GM23248 (cell line): ENCODE measurements around the gene KLRD1. TPM values are rescaled to one million over a fixed set of nuclear protein-coding genes. Genes with fewer than 3 reads are reported as not detected.
A peak's percentile ranks its signal among the peaks of the same experiment; 100 is the strongest.

Source experiments
- DNase-seq: peaks from one replicate; pipeline ENCODE4 v3.0.0-alpha.2; 2015
- H2AFZ ChIP-seq: fragments of 200-600 bp; sonication (generic); 2 replicates; pipeline ENCODE4 v1.6.1; 2016; ENCODE audit warnings: antibody characterized with exemption
- H3F3A ChIP-seq: fragments of 200-600 bp; sonication (generic); 2 replicates; pipeline ENCODE4 v1.6.1; 2016; ENCODE audit warnings: mild to moderate bottlenecking, antibody characterized with exemption, mixed run types; ENCODE audit not compliant: insufficient read depth
- H3K27ac ChIP-seq: fragments of 200-600 bp; sonication (generic); 2 replicates; pipeline ENCODE4 v1.5.1; 2016; ENCODE audit warnings: mild to moderate bottlenecking
- H3K27me3 ChIP-seq: fragments of 200-600 bp; sonication (generic); replicated peaks from 2 replicates; pipeline ENCODE4 v1.6.1; 2016; ENCODE audit warnings: mild to moderate bottlenecking; ENCODE audit not compliant: insufficient read depth
- H3K36me3 ChIP-seq: fragments of 200-600 bp; sonication (generic); 2 replicates; pipeline ENCODE4 v1.6.1; 2016; ENCODE audit warnings: low read depth, mild to moderate bottlenecking
- H3K4me1 ChIP-seq: fragments of 200-600 bp; sonication (generic); 2 replicates; pipeline ENCODE4 v1.6.1; 2016; ENCODE audit warnings: mild to moderate bottlenecking; ENCODE audit not compliant: insufficient read depth
- H3K4me2 ChIP-seq: fragments of 200-600 bp; sonication (generic); one replicate; pipeline ENCODE4 v1.6.1; 2016; ENCODE audit warnings: mild to moderate bottlenecking; ENCODE audit not compliant: unreplicated experiment
- H3K4me3 ChIP-seq: fragments of 200-600 bp; sonication (generic); 2 replicates; pipeline ENCODE4 v1.5.1; 2016; ENCODE audit warnings: mild to moderate bottlenecking
- H3K79me2 ChIP-seq: fragments of 200-600 bp; sonication (generic); 2 replicates; pipeline ENCODE4 v1.6.1; 2016; ENCODE audit warnings: mild to moderate bottlenecking; ENCODE audit not compliant: insufficient read depth
- H3K9ac ChIP-seq: fragments of 200-600 bp; sonication (generic); 2 replicates; pipeline ENCODE4 v1.6.1; 2016; ENCODE audit warnings: mild to moderate bottlenecking
- H3K9me2 ChIP-seq: fragments of 200-600 bp; sonication (generic); 2 replicates; pipeline ENCODE4 v1.6.1; 2016; ENCODE audit warnings: mixed run types, mild to moderate bottlenecking, moderate library complexity; ENCODE audit not compliant: insufficient read depth
- H3K9me3 ChIP-seq: fragments of 200-600 bp; sonication (generic); one replicate; pipeline ENCODE4 v1.6.1; 2017; ENCODE audit warnings: low read depth
- H4K20me1 ChIP-seq: fragments of 200-600 bp; sonication (generic); 2 replicates; pipeline ENCODE4 v1.6.0; 2016; ENCODE audit not compliant: insufficient read depth
- EZH2 ChIP-seq: fragments of 200-600 bp; sonication (generic); IDR thresholded peaks from 2 replicates; pipeline ENCODE4 v1.6.1; 2018; ENCODE audit warnings: antibody characterized with exemption, mild to moderate bottlenecking; ENCODE audit not compliant: insufficient read depth, poor library complexity, severe bottlenecking
- EZH2phosphoT487 ChIP-seq: fragments of 200-600 bp; sonication (generic); IDR thresholded peaks from 2 replicates; pipeline ENCODE4 v1.6.1; 2018; ENCODE audit warnings: antibody characterized with exemption, moderate library complexity, mild to moderate bottlenecking, low read depth; ENCODE audit not compliant: insufficient read depth
- WGBS, 2 experiments: methylation state at CpG; one replicate each; pipeline ENCODE4 v1.1.6; 2015 to 2017; ENCODE audit warnings: low lambda C conversion rate in 2 of 2, low coverage in 1 of 2; ENCODE audit errors: missing lambda C conversion rate in 2 of 2; 5-methylcytosine and 5-hydroxymethylcytosine counted together
- in situ Hi-C: fragments of 300-500 bp; cut with MboI; formaldehyde crosslinking; loops from 2 replicates; pipeline ENCODE4 v1.15.0; 2020
- polyA plus RNA-seq: library from polyadenylated mRNA; unstranded; fragments of >200 nt; fragmentation: Nextera tagmentation; extraction: Ambion mirVana; gene quantifications from 2 replicates; pipeline ENCODE4 v1.2.1, GENCODE V29; 2016
- total RNA-seq: library from RNA; depleted of rRNA; stranded (reverse); fragments of >200 nt; shearing (Covaris generic); gene quantifications from 2 replicates; pipeline ENCODE4 v1.2.3, GENCODE V29; 2014

KLRD1 gene
- total and polyA plus RNA-seq, 2 experiments from 2014 or later = 0.11 to 0.25 TPM

DNA sequence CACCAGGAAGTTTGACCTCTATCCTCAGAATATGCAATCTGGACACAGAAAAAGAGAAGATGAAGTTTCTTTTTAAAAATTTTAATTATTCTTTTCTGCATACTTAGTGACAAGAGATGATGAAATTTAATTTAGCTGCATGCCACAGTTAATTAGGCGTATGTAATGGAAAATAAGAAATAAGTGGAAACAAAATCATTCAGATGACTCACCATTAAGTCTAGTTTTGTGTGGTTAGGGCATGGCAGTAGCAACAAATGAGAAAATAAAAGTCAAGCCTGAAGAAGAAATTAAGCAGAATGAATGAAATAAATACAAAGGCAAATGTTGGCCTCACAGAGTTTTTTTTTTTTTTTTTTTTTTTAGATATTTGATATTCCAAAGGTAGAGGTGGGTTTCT lies 30.9 kb upstream of the KLRD1 start:
- Histone ChIP-seq H3K9ac (no peak overlapping the region), H3K4me3 (no peak overlapping the region), H3K4me2 (no peak overlapping the region), H3K9me3 (no peaks in the 10 kb centered on the region), H3F3A (no peaks in the 10 kb centered on the region), H3K27me3 (no peaks in the 10 kb centered on the region; the same call in 1 of the 2 replicates), H4K20me1 (no peaks in the 10 kb centered on the region), H3K9me2 (no peaks in the 10 kb centered on the region), H2AFZ (no peak overlapping the region), H3K4me1 (no peaks in the 10 kb centered on the region), H3K27ac (no peak overlapping the region), H3K36me3 (no peaks in the 10 kb centered on the region), H3K79me2 (no peaks in the 10 kb centered on the region)
- WGBS, 2 experiments = 20 to 26% methylated on average over 1 of the region's 1 CpG
- TF ChIP-seq EZH2 = no peak
- no peak for TF ChIP-seq EZH2phosphoT487
- in situ Hi-C loops = no loop called here
- DNase-seq = peak; percentile 19

DNA sequence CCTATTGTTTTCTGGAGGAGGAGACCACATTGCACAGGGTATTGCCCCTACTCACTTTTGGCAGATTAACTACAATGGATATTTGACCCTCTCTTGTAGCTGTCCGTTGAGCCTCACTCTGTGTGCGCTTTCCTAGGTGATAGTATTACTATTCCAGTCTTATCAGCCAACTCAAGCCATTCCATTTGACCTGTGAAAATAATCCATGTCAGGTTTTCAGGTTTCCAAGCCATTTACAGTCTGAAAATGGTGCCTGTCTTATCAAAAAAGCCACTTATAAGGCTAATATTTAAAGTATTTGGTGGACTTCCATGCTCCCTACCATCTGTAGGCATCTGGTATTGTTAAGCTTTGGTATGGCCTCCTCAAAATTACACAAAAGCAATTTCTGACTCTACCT lies 29.6 kb upstream of the KLRD1 start:
- 88 to 97% methylated on average over 2 of the region's 2 CpGs for WGBS, 2 experiments
- TF ChIP-seq EZH2phosphoT487 (no peak), EZH2 (no peak)
- no peaks in the 10 kb centered on the region; the same call in 1 of the 2 replicates for H3K27me3 ChIP-seq
- H3K9me2 ChIP-seq = no peaks in the 10 kb centered on the region
- H3K9me3 ChIP-seq = no peaks in the 10 kb centered on the region
- in situ Hi-C loops = no loop called here
- no peaks in the 10 kb centered on the region for H4K20me1 ChIP-seq
- no peak overlapping the region for H3K27ac ChIP-seq
- DNase-seq = no peak
- H3K36me3 ChIP-seq = no peaks in the 10 kb centered on the region
- H3K4me1 ChIP-seq = no peaks in the 10 kb centered on the region
- no peaks in the 10 kb centered on the region for H3F3A ChIP-seq
- no peak overlapping the region for H3K4me2 ChIP-seq
- no peaks in the 10 kb centered on the region for H3K79me2 ChIP-seq
- H2AFZ ChIP-seq = no peak overlapping the region
- H3K9ac ChIP-seq = no peak overlapping the region
- no peak overlapping the region for H3K4me3 ChIP-seq

DNA sequence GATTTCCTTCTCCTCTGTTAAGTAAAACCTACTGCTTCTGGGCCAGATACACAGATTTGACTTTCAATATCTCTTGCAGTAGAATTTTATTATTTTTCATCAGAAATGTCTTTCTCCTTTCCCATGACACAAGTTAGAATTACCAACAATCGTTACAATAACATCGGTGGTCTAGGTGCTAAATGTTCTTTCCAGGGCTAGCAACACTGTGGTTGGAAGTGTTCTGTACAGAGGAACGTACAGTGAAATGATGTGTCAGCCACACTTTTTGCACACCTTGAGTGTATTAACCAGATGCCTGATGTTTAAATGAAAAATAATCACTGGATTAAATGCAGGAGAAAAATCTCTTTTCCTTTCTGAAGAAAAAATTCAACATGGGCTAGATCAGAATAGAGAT lies 27.7 kb upstream of the KLRD1 start:
- 86 to 89% methylated on average over 3 of the region's 3 CpGs for WGBS, 2 experiments
- Histone ChIP-seq H4K20me1 (no peaks in the 10 kb centered on the region), H3K4me2 (no peak overlapping the region), H3F3A (no peaks in the 10 kb centered on the region), H3K9me3 (no peaks in the 10 kb centered on the region), H3K9ac (no peak overlapping the region), H3K79me2 (no peaks in the 10 kb centered on the region), H3K4me1 (no peaks in the 10 kb centered on the region), H3K9me2 (no peaks in the 10 kb centered on the region), H3K27me3 (no peaks in the 10 kb centered on the region; the same call in 1 of the 2 replicates), H3K4me3 (no peak overlapping the region), H3K27ac (no peak overlapping the region), H3K36me3 (no peaks in the 10 kb centered on the region), H2AFZ (no peak overlapping the region)
- in situ Hi-C loops = no loop called here
- no peak for TF ChIP-seq EZH2phosphoT487
- no peak for TF ChIP-seq EZH2
- DNase-seq = no peak

DNA sequence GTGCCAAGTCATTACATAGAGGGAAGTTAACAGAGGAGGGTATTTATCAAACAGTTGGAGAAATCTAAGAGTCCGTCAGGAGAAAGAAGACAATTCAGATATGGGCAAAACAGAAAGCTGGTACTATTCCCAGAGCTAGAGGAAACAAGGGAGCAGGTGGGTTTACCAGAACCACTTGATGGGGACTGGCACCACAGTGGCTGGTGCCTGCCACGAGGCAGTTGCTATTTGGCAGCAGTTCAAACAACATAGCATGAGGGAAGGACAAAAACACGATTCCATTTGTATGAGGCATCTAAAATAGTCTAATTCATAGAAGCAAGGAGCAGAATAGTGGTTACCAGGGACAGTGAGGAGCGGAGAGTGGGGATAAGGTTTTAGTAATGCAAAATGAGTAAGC lies 24.6 kb upstream of the KLRD1 start:
- no peak for TF ChIP-seq EZH2
- TF ChIP-seq EZH2phosphoT487 = no peak
- Histone ChIP-seq H3K4me3 (no peak overlapping the region), H4K20me1 (no peaks in the 10 kb centered on the region), H3K36me3 (no peaks in the 10 kb centered on the region), H3F3A (no peaks in the 10 kb centered on the region), H3K9me3 (no peaks in the 10 kb centered on the region), H3K9ac (no peak overlapping the region), H3K9me2 (no peaks in the 10 kb centered on the region), H3K27me3 (no peaks in the 10 kb centered on the region; the same call in 1 of the 2 replicates), H3K4me1 (no peaks in the 10 kb centered on the region), H3K79me2 (no peaks in the 10 kb centered on the region), H2AFZ (no peak overlapping the region), H3K4me2 (no peak overlapping the region), H3K27ac (no peak overlapping the region)
- in situ Hi-C loops = no loop called here
- peak; percentile 8 for DNase-seq
- WGBS, 2 experiments = 30 to 32% methylated on average over 4 of the region's 4 CpGs

DNA sequence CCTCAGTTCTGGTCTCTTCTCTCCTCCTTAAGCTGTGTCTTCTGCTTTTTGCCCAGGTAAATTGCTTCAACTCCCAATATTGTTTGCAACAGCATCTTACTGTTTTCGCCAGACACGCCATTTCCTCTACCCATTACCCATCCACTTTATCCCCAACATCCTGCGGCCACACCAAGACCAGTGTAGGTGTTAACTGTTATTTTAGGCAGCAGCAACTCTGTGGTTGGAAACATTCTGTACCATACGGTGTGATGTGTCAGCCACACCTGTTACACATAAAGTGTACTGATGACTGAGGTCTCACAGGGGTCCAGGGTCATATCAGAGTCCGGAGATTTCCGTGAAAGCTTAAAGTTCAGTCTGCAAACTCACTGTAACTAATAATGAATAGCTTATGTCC lies 21.8 kb upstream of the KLRD1 start:
- Histone ChIP-seq H3K27ac (no peak overlapping the region), H3K36me3 (no peaks in the 10 kb centered on the region), H3K27me3 (no peaks in the 10 kb centered on the region), H3F3A (no peaks in the 10 kb centered on the region), H3K9me3 (no peaks in the 10 kb centered on the region), H3K79me2 (no peaks in the 10 kb centered on the region), H3K9ac (no peak overlapping the region), H3K4me2 (no peak overlapping the region), H4K20me1 (no peaks in the 10 kb centered on the region), H3K9me2 (no peaks in the 10 kb centered on the region), H2AFZ (no peak overlapping the region), H3K4me3 (no peak overlapping the region), H3K4me1 (no peaks in the 10 kb centered on the region)
- DNase-seq = no peak
- in situ Hi-C loops = no loop called here
- TF ChIP-seq EZH2phosphoT487 (no peak), EZH2 (no peak)
- WGBS, 2 experiments = 18 to 20% methylated on average over 6 of the region's 6 CpGs
